Measurements from ENCODE around the gene DOCK8.
A peak's percentile ranks its signal among the peaks of the same experiment; 100 is the strongest.

Gene DOCK8

DNA sequence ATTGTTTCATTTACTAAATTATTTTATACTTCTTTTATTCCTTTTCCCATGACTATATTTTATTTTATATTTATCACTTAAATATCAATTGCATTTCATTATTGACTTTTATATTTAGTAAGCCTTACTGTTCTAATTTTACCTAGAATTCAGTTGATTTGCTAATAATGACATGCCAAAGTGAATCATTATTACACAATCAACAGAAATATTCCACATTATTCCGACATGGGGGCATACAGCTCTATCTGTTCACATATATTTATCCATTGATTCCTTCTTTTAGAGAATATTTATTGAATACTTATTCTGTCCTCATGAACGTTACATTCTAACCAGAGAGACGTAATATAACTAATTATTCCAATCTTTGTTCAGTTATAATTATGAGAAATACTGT lies 221.8 kb downstream of the DOCK8 start:
- no peak for DNase-seq

DNA sequence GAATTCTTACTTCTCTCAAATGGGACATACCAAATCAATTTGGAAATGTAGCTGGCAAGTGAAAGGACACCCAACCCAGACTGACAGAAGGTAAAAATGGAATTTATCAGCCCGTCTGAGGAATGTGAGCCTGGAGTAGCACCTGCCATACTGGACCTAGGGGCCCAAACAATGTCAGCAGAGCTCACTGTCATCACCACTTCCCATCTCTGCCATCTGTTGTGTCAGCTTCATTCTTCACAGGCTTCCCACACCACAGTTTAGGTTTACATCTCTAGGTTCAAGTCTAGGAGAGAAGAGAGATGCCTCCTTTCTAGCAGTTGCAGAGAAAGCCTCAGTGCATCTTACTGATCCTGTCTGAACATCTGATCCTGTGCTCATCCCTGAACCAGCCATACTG lies 222.4 kb downstream of the DOCK8 start:
- DNase-seq = no peak

DNA sequence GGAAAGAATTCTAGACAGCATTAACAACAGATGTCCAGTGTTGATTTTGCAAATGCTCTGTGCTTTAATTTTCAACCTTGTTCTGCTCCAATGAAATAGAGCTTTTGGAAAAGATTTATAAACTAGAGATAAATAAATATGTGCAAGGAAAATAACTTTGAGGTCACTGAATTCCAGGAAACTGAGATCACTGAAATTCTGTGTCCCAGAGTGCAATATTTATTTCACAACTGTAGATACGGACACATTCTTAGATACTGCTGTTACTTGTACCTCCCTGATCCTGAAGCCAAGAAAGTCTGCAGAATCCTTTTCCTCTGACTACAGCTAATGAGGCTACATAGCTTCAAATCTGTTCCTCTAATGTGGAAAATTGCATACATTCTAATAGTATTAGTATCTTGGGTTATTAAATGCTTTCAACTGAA lies 222.9 kb downstream of the DOCK8 start:
- DNase-seq = no peak

DNA sequence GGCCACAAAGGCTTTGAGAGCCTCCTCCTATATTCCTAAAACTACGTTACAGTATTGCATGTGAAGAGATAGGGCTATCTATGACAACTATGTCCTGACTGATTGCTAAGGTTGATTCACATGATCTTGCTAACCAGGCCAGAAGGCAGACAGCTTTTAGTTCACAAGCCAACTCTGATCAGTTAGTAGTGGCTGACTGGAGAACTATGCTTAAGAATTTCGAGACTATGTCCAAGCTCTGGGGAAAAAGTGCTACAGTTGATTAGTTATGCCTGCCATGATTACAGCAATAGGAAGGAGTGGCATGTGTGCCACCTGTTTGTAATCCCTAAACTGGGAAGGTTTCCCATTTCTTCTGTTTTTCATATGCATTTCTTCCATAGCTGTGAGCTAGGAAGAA lies 223.4 kb downstream of the DOCK8 start:
- no peak for DNase-seq

DNA sequence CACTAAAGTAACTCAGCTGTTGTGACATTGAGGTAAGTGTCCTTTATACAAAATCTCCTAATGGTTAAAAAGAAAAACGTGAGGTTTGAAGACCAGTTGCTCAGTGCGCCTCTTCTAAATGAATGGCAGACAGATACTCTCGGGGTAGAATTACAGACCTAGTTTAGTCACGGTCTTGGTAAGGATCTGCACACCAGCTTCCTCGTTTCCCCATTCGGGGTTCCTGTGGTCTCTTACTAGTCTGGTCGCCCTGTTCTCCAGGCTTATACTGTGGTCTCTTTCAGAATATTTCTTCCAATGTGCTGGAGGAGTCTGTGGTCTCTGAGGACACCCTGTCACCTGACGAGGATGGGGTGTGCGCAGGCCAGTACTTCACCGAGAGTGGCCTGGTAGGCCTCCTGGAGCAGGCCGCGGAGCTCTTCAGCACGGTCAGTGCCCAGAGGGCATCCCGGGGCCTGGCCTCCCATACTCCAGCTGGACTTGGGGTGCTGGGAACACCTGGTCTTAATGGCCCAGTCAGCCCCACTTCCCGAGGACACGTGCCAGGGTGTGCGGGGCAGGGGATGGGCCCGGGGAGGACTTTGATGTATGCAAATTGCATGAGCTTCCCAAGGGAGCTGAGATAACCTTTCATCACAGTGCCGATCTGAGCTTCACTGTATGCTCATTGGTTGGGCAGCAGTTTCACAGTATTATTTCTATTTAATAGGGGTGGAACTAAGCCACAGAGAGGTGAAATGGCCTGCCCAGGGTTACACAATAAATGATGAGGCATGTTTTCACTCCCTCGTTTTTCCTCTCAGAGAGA lies 224.5 kb downstream of the DOCK8 start:
- no peak for DNase-seq

DNA sequence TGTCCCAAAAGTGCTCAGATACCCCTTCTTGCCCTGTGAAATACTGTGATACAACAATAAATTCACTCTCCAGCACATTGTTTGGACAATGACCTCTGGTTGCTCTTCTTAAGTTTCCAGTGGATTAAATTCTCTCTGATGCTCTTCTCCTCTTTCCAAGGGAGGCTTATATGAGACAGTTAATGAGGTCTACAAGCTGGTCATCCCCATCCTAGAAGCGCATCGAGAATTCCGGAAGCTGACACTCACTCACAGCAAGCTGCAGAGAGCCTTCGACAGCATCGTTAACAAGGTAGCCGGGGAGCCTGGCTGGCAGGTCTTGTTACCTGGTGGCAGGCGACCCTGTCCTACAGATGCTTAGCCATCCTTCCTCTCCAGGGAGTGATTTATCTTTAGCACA lies 226.5 kb downstream of the DOCK8 start:
- DNase-seq = no peak

DNA sequence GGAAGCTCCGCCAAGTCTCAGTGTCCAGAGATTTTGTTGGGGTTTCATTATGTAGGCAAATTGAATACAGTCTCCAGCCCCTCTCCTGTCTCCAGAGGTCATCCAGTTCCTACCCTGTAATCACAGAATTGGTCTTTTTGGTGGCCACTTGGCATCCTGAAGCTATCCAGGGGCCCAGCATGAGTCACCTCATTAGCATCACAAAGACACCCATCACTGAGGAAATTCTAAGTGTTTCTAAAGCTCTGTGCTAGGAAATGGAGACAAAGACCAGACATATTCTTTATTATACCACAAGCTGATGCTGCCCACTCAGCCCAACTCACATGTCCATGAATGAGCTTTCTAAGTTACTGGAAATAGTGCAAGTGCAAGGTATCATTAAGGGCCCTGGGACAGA lies 229.9 kb downstream of the DOCK8 start:
- no peak for DNase-seq

DNA sequence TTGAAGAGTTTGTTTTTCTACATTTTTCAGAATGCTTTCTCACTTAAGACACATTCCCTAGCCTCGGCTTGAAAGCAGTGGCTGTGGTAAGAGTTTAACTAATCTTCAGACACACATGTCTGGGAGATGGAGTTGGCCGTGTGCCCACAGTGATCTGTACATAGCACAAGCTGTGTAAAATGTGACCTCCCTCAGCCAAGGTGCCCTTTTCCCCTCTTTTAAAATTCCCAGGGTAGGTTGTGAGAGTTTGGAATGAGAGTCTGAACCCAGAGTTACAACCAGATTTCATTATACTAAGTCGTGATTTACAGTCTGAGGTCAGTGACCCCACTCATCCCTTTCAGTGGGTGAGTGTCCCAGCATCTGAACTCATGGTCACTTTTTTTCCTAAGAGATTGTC lies 230.4 kb downstream of the DOCK8 start:
- DNase-seq = no peak

DNA sequence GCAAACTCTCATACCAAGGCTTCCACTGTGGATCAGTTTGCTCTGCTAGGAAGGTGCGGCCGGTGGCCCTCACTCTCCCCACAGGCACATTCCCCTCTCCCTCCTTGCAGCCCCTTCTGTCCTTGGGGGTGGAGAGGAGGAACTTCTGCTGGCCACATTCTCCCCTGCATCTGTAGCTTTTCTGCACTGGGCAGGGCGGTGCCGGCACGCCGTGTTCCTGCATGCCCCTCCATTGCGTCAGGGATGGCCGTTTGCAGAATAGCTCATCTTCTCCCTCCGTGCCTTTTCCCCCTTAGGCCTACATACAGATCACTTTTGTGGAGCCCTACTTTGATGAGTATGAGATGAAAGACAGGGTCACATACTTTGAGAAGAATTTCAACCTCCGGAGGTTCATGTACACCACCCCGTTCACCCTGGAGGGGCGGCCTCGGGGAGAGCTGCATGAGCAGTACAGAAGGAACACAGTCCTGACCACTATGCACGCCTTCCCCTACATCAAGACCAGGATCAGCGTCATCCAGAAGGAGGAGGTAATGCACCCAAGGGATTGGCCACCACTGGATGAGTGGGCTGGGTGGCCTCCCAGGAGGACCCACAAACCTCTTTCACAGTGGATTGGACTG lies 231.5 kb downstream of the DOCK8 start:
- DNase-seq = no peak

DNA sequence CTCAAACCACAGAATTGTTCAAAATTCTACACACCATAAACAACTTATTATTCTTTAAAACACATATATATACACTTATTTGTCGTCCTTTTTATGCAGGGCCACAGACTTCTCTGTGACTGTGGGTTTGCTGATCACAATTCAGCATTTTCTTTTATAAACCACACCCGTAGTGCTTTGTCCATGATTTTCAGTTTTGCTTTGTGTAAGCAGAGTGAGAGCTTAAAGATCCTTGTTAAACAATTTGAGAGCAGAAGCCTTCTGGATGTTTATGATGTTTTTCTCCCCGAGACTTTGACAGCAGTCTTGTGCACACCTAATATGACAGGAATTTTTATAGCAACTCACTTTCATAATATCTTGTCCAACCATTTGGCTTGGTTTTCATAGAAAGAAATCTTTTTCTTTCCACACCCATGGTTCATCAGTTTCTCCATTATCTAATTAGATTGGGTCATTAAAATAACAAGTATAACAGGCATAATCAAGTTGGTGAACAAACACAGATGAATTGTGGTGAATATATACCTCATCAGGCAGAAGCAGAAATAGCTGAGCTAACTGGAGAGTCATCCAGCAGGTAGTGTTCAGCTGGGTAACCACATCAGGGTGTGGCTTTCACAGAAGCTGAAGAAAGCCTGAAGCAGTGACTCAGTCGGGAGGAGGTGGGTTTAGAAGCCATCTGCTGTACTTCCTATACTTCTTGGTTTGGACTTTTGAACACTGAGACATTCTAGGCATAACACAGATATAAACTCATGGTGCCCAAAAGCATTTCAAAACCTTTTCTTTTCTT lies 232.8 kb downstream of the DOCK8 start:
- DNase-seq = peak; percentile 72

DNA sequence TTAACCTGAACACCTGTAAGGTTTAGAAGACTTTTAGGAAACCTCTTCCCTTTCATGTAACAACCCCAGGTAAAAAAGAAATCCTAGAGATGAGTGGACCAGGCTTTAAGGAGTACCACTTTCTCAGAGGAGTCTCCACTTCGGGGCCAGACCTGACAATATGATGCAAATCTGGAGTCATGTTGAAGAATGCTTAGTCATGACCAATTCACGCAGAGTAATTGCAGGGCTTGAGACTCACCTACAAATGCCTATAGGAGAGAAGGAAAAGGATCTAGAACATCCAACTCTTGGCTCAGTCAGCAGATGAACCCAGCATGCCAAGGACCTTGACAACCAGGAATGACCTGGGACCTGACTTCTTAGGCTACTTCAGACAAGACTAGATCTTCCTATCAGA lies 235.4 kb downstream of the DOCK8 start:
- no peak for DNase-seq

DNA sequence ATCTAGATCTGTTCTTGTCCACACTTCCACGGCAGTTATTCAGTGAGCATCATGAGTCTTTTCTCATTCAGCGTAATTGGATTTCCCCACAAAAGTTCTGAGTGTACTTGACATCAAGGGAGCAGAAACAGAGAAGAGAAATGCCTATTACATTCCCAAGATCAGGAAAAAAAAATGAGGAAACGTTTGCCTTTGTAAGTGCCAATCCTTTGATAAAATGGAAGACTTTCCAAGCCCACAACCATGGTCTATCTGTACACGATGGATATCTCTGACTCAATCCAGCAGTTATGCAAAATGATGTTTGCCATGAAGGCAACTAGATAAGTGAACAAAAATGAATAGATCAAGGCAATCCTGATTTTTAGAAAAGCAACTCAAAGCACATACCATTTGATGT lies 235.9 kb downstream of the DOCK8 start:
- DNase-seq = no peak

DNA sequence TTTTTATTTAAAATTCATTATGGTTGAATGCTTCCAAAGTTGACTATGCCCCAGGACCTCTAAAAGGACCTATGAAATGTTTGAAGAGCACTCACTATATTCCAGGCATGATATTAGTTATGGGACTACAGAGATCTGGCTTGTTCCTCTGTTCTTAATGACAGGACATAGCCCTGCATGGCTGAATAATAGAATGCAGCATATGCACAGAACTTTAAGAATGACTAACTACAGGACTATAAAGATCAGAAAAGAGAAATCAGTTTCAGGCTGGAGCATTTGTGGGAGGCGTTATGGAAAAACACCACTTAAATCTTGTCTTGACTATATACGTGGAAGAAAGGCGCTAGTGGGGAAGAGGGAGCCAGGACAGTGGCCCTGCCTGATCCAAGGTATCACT lies 239.2 kb downstream of the DOCK8 start:
- DNase-seq = no peak

DNA sequence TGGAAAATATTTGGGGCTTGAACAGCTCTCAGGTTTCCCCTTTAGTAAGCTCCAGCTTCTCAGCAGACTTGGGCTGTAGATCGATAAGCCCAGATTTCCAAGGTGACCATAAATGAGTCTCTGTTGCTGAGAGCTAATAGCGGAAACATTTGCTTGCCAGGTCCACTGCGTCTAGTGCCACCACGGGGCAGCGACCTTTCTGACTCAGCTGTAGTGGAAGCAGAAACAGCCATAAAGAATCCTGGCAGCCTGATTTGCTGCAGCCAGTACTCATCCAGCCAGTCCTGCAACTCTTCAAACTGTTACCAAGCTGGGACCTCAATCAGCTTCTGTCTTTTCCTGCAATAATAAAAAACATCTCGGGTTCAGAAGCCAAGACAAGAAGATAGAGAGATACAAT lies 241.7 kb downstream of the DOCK8 start:
- no peak for DNase-seq

DNA sequence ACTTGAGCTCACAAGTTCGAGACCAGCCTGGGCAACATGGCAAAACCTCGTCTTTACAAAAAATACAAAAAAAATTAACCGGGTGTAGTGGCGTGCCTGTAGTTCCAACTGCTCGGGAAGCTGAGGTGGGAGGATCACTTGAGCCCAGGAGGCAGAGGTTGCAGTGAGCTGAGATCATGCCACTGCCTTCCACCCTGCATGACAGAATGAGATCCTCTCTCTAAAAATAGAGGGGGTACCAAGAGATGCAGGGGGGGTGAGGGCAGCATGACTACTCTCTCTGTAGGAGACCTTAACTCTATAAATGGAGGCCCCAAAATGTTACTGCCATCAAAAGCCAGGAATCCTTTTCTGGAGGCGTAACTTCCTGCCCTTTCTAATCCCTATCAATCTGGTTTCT lies 243.9 kb downstream of the DOCK8 start:
- DNase-seq = no peak

DNA sequence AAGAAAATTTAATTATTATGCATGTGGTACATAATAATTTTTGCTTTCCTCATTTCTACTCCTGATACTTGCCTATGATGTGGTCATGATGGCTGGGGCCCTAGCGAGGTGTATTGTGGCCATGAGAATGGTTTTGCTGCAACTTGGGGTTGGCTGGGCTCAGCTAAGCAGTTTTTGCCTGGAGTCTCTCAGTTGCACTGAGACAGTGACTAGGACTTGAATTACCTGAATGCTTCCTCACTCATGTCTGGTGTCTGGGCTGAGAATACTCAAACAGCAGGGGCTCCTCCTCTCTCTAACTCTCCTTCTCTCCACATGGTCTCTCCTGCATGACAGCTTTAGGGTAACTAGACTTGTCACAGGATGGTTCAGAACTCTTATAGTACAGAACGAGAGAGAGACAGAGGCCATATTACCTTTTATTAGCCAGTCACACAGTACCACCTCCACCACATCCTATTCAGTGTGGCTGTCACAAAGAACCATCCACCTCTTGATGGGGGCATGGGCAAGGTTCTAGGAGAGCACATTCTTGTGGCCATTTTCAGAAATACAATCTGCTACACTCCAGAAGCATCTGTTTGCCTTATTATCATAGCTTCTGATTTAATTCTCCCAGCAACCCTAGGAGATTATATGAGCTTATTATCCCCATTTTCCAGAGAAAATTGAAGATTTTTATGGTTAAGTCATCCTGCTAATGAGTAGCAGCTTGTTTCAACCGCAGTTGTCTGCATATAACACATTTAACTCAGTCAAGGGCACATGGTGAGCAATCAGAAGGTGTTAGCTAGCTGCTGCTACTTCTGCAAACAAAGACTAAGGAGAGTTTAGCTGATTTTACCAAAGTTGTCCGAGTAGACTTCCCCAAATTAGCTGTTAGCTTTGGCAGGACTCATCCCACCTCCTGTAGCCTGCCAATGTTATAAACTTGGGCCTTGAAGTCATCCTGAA lies 245.1 kb downstream of the DOCK8 start:
- DNase-seq = peak; percentile 31

DNA sequence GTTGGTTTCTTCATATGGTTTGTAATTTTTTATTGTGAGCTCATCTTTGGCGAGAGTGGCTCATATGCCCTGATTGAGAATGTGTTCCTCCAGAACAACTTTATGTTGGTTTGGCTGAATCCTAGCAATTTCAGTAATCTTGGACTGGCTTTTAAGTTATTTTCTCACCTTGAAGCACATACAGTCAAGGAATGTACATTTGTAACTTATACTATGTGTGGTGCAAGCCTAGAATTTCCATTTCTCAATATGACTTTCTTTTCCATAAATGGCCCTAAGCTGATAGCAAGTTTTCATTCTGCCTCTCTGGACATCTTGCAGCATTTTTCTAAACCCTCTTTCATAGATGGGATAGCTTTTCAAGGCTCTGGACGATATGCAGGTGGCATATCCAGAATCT lies 247.5 kb downstream of the DOCK8 start:
- no peak for DNase-seq

DNA sequence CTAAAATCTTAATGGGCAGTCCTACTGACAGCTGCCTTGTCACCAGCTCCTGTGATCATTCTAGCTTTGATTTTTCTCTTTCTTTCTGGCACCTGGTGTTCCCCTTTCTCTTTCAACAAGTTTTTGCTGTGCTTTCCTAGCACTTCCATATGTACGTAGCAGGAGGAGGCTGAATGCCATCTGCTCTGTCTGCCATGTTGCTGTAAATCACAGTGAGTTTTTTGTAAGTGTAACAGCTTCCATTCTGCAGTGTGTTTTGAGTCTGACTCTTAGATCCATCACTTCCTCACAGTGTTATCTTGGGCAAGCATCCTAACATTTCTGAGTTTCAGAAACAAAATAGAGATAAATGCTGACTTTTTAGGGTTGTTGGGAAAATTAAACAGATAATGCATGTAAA lies 247.9 kb downstream of the DOCK8 start:
- no peak for DNase-seq

DNA sequence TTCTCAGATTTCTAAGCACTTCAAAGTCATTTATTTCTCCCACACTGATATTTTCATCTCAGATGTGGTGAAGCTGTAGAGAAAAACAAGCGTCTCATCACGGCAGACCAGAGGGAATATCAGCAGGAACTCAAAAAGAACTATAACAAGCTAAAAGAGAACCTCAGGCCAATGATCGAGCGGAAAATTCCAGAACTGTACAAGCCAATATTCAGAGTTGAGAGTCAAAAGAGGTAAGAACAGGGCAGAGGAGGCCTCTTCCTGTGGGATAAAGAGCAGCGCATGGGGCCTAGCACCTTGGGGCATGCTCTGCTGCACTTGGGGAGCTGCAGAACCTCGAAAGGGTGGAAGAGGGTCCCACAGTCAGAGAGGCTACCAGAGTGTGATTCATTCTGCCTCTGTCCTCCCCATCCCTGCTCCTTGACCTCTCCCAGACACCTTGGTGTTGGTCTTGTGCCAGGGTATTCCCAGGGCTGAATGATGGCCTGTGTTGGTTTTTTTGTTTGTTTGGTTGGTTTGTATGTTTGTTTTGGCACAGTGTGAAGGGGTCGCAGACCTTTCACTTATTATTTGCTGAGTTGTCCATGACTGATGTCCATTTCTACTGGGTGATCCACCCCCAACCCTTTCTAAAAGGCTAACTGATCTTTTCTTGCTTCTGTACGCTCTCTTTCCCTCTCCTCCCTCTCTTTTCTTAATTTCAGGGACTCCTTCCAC lies 248.9 kb downstream of the DOCK8 start:
- DNase-seq = no peak

DNA sequence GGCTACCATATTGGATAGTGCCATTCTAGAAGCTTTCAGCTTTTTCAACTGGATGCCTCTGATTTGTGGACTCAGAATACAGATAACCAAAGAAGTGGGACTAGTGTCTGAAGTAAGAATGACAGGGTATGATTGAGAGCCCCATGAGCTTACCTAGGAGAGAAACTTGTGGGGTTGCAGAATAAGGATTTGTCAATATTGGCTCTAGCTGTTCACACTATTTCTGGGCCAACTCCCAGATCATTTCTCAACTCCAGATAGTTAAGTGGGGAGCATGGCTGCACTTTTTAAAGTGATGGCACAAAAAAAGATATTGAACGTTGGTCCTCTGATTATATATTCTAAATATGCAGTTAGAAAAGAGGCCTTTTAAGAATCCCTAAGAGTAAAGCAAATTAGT lies 252.1 kb downstream of the DOCK8 start:
- no peak for DNase-seq

DNA sequence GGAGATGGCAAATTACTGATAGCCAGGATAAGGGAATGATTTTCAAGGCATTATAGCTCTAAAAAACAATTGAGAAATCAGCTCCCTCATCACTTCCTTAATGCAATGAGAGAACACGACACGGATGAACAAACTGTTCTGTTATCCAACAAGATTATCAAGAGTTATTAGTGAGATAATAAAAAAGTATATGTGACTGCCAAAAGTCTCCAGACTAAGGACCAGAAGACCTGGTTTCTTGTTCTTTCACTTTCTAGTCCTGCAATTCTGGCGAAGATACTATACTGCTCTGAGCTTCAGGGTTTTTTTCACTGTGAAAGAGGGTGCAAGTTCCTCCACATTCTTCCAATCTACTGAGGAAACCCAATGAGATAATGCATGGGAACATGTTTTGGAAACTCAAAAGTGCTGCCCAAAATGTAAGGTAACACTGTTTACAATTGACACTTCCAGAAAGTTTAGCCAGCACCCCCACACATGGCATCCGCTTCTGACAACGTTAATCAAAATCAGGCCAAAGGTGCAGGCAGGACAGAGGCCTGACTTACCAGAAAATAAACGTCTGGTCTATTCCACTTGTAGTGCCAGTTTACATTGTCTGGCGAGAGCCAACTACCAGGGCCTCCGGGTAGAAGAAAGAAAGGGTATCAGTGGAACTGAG lies 254.2 kb downstream of the DOCK8 start:
- DNase-seq = peak; percentile 10
